ENCODE results near the gene IQSEC1.

Gene IQSEC1

DNA sequence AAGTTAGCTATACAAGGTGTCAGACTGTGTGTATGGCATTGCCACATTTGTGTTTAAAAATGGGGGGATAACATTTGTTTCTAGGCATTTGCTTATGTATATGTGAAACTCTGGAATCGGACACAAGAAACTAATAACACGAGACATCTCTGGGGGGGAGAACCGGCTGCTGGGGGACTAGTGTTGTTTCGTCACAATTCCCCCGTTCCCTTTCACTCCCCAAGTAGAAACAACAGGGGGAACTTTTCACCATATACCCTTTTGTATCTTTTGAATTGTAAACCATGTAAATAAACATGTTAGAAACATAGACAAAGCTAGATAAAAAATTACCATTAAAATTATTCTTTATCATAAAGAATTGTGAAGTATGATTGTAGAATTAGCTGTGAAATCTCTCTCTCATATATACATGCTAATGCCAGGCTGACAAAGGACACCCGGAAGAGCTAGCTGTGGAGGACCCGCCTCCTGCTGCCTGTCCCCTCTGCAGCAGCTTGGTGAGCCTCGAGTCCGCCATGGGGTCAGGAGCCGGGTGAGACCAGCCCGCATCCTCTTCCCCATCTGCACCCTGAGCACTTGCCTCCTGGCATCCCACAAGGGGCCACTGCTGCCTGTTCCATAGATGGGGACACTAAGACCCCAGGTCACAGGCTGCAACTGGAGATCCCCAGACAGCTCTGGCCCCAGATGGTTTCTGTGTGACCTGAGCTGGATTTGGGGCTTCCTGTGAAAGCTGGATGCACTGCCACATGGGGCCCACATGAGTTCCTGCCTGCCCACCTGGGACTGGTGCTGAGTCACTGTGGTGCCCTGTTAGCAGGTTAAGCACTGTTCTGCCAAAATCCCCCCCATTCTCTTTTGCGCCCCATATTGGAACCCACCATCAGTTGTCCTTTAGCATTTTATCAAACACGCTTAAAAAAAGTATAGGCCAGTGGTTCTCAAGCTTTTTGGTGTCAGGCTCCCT, 91.6 kb downstream of the IQSEC1 start:
- no peak for DNase-seq

DNA sequence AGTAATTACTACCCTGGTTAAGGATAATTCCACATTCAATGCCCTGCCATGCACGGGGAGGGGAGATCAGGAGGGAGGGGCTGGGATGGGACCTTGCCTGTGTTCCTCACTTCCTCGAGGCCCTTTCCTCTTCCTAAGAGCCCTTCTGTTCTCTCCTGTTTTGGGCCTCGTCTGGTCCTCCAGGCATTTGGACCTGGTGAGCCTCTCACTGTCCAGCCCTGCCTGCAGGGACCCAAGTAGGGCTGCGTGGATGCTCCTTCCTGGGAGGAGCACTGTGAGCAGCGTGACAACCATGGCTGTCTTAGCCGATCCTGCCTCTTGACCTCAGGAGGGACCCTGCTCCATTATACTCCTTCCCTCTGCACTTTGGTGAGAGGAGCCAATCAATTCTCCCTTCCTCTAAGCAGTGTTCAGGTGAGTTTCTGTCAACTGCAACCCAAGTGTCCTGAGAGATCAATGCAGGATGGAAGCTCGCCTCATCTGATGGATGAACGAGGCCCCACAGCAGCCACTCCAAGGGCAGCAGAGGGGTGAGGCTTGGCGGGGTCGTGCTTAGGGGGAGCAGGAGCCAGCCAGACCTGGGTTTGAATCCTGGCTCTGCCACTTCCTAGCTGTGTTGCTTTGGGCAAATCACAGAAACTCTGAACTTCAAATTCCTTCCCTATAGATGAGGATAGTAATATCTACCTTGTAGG, 92.5 kb downstream of the IQSEC1 start:
- no peak for DNase-seq

DNA sequence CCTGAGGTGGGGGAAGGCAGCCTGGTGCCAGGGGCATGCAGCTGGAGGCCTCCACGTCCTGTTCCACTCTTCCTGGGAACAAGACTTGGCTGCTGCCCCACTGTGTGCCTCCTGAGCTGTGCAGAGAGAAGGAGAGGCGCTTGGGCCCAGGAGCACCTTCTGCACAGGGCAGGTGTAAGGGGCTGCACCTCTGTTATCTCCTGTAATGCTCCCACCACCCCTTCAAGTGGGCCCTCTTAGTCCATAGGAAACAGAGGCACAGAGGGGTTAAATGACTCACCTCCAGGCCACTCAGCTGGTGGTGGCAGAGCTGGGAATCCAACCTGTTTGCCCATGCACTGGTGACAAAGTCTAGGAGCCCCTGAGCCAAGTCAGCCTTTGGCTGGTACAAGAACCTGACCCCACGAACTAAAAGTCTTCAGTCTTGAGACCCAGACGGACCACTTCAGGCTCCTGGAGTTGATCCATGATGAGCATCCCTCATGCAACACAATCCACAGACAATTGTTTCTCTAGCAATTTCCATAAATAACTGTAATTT, 93.2 kb downstream of the IQSEC1 start:
- no peak for DNase-seq

DNA sequence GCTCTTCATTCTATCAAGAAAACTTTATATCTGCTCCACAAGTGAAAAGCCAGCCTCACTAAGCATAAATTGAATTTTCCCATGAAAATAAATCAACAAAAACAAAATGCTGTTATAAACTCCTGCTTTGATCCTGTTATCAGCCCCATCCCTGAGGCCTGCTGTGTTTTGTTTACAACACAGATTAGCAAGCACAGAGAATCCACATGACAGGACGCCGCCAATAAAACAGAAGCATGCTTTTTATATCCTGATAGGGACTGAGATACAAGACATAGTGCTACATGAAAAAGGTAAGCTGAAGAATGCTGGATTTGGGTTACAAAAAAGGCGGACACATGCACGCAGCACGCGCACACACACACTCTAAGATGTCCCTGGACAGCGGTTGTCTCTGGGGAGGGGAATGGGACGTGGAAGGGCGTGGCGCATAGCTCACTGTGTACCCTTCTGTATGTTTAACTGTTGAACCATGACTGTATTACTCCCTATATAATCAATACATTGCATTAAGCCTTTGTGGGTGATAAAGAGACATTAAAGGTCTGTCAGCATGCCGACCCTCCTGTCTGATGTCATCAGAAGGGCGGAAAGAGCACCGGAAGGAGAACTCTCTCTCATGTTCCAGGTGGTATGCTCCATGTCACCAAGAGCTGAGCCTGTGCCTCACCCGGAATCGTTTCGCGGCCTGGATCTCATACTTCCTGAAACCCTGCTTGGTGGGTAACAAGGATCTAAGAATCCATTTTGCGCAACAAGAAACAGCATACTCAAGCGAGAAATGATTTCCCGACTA, 93.9 kb downstream of the IQSEC1 start:
- DNase-seq = no peak

DNA sequence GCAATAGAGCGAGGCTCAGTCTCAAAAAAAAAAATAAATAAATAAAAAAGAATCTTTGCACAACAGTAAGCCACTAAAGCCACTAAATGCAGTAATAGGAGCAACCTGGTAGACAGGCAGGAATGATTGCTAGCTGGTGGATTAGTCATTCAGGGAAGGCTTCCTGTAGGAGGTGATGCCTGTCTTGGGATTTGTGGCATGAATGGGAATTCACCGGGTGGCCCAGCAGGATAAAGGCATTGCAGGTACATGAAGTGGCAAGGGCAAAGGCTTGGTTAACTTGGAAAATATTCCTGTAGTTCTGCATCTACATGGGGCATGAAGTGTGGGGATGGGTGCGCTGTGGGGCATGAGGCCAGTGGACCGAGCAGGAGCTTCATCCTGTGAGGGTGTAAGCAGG, 94.5 kb downstream of the IQSEC1 start:
- no peak for DNase-seq

DNA sequence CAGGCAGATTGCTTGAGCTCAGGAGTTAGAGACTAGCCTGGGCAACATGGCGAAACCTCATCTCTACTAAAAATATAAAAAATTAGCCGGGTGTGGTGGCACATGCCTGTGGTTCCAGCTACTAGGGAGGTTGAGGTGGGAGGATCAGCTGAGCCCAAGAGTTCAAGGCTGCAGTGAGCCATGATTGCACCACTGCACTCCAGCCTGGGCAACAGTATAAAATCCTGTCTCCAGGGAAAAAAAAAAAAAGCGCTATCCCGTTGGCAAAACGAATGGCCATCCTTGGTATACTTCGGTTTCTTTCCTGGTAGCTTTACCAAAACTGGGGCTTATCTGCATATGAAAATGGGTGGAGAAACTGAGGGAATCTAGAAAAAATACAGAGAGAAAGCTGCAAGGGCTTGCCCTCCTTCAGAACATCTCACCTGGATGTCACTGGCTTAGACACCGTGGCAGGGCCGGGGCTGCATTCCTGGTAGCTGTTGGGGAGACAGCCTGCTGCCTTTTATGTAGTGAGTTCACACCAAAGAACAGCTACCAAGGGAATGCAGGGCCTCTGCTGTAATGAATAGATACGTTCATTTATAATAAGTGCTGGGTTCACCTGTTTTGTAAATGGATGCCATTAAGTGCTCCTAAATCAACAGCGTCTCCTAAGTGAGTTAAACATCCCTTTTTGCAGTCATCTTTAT, 96.0 kb downstream of the IQSEC1 start:
- DNase-seq = no peak

DNA sequence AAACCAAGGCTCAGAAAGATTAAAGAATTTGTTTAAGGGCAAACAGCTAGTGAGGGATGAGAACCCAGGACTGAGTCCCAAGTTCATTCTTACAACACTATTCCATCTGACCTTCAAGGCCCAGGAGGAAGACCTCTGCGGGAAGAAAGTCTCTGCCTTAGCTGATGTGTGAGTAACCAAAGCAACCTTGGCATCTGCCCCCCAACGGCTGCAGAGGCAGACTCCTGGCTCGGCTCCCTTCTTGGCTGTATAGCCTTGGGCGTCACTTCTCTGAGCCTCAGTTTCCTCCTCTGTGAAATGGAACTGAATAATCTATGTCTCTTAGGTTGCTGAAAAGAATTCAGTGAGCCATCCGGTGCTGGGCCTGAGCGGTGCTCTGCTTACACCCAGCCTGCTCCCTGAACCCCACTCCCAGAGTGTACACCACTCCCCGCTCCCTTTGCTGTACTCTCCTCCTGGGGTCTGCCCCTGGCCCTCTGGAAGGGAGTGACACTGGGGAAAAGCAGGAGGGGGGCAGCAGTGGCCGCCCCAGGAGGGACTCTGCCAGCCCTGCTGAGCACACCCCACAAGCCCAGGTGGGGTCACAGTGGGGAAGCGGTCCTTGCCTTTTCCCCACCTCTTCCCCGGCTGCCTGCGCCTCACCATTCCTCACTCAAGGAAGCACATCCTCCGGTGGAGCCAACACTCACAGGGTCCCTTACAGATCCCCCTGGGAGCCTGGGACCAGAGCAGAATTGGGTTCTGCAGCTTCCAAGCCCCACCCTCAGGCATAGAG, 97.3 kb downstream of the IQSEC1 start:
- DNase-seq = no peak

DNA sequence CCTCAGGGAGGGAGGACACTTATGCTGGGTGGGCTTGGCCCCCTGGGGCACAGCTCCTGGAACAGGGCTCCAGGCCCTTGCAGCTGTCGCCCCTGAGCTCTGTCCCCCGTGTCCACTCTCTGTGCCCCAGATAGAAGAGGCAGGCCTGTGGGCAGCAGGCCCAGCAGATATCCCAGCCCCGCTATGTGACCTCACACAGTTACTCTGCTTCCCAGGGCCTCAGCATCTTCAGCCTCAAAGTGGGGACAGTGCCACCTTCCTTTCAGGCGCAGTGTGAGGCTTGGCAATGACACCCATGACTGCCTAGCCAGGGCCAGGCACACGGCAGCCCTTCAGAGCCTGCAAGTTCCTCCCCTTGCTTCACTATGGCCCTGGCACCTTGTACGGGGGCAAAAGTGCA, 98.4 kb downstream of the IQSEC1 start:
- DNase-seq = no peak

DNA sequence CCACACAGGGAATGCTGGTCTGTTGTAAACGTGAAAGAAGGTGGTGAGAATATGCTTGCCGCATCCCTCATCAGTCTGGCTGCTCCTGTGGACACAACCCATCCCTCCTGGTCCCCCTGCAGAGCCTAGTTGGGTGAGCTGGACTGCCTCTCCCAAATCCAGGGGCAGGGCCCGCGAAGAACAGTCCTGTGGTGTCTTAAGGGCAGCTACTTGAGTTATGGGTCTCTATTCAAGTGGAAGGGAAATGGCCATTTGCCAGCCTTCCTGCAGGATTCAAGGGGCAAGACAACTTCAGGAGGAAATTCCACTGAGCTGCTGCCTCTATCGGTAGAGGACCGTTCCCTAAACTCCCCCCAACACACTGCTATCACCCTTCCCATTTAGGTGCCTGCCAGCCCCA, 98.9 kb downstream of the IQSEC1 start:
- DNase-seq = no peak

DNA sequence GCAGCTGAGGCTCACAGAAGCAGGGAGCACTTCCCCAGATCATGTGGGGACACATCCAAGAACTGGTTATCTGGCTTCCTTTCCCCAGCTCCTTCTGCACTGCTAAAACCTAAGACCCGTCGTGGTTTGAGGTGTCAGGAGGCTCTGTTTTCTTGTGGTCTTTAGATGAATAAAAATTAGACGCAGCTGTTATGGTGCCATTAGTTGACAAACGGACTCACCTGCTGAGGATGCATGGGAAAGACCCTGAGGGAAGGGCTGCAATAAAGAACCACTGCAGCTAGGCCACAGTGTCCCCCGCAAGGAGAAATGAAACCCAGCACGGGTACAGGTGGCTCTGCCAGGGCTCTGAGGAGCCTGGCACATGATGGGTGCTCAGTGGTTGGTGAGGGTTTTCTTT, 99.4 kb downstream of the IQSEC1 start:
- DNase-seq = no peak

DNA sequence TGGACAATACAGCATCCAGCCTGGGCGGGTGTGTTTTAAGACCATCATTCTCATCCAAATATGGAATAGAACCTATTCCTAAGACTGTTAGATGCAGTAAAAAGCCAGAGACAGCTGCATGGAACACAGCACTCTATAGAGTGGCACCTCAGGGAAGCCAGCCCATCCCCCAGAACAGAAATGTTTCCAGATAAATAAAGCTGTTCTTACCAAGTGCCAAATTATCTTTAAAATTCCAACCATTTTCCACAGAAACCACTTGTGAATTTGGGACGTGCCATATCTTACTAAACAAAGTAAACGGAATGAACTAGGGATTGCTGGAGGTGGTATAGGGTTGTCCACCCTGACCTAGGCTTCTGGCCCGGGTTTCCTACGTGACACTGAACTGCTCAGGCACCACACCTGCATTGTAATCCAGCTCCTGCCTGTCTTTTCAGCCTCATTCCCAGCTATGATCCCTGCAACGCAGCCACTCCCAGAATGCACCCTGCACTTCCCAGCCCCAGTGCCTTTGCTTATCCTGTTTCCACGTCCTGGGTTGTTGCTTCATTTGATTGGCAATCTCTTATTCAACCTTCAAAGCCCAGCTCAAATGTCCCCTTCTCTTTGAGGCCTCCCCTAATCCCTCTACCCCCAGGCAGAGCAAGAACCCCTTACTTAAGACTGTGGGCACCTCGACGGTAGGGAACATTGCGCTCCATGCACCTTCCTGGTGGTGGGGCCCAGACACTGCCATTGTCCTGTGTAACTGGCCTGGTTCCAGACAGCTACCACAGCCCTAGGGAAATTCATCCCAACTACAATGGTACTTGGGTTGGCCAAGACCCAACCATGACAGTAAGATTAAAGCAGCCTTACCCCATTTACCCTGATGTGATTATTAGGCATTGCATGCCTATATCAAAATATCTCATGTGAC, 100.2 kb downstream of the IQSEC1 start:
- no peak for DNase-seq

DNA sequence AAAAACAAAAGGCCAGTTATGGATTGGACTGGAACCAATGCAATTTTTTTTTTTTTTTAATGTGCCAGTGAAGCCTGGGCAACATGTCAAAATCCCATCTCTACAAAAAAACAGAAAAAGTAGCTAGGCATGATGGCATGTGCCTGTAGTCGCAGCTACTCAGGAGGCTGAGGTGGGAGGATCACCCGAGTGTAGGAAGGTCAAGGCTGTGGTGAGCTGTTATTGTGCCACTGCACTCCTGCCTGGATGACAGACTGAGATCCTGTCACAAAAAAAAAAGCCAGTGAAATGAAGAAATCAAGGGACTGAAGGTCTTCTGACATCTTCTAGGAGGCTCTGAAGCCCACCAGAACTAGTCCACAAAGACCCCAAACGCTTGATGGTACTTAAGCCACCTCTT, 101.2 kb downstream of the IQSEC1 start:
- no peak for DNase-seq

DNA sequence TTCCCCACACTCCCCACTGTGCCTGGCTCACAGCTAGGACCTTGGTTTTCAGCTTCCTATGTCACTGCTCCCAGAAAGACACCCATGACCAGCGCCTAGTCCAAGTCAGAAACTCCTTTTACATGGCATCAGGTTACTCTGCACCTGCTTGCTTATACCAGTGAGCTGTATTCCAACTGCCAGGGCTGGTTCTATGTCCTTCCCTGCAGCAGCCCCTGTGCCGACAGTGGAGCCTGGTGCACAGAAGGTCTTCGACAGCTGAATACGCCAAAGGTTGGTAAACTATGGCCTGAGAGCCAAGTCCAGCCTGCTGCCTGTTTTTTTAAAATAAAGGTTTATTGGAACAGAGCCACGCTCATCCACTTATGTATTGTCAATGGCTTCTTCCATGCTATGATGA, 102.5 kb downstream of the IQSEC1 start:
- DNase-seq = no peak

DNA sequence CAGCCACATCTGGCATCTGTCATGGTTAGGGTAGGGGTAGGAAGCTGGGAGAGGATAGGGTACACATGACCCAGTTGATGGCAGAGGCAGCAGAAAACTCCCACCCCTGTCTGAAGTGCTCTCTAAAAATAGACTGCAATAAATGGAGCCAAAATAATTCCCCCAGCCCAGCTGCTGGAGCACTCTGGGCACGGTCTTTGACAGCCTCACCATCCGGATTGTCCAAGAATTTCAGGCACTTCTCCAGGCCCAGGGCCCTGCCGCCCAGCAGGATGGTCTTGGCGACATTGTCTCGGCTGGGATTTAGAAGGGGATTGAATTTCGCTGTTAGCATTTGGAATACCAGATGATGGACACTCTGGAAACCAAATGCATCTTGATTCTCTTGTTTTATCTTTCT, 103.7 kb downstream of the IQSEC1 start:
- peak; percentile 78 for DNase-seq

DNA sequence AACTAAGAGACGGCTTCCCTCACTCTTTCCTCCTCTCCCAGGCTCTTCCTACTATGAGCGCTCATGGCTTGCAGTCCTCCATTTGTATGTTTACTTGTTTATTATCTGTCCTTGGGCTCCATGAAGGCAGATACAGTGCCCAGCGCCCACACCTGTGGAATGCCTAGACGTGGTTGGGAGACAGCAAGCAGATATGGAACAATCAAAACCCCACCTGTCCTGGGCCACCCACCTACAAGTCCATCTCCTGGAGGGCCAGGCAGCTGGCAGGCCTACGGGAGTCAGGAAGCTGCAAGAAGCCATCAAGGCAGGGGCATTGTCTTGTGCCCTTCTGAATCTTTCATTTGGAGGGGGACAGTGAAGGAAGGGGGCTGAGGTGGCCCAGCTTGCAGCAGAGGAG, 104.7 kb downstream of the IQSEC1 start:
- DNase-seq = no peak

DNA sequence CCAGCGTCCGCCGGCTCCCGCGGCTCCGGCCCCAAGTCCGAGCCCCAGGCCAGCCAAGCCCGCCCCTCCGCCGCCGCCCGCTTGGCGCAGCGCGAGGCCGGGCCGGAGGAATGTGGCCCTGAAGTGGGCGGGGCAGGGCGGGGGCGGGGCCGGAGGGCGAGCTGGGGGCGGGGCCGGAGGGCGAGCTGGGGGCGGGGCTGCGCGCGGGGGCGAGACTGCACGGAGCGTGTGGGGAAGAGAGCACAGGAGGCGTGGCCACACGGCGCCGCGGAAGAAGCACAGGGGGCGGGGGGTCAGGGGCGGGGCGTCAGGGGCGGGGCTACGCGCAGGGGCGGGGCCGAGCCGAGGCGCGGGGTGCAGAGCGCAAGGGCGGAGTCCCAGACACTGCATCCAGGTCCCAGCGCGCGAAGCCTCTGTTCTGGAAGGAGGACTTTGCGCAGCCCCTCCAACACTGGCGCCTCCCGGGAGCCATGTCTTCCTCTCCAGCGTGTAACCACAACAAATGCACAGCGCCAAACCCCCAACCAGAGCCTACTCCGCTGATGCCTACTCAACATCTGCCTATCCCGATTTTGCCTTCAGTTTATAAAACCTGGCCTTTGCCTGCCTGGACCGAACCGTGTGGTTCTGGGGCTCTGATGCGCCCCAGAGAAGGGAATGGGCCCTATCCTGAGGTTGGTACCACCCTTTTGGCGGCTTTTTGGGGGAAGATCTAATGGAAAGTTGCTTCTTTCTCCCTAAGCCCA, 105.5 kb downstream of the IQSEC1 start:
- peak; percentile 98 for DNase-seq

DNA sequence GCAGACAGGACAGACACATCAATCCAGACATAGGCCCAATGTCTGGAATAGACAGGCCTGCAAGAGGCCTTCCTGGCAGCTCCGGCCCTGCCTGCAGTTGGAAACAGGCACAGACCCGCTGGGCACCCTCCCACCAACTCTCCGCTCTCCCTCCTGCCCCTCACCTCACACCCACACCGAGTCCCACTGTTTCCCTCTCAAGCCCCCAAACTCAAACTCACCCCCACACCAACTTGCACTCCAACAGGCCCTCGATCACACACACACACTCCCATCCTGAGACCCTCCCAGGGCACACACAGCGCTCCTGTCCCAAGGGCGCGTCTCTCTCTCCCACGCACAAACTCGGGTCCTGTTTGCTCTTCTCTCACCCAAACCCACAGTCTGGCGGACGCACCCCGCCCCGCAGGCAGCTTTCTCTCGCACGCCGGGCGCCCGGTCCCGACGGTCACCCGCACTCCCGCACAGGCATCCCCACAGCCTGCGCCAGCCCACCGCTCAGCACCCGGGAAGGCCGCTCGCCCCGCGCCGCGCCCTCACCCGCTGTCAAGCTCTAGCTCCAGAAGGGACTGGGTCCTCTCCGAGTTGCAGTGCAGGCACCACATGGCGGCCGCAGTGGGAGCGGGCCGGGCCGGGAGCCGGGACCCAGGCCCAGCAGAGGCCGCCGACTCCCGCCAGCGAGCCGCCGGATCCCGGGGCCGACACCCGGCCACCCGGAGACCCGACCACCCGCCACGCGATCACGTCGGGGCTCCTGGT, 106.2 kb downstream of the IQSEC1 start:
- DNase-seq = peak; percentile 66

DNA sequence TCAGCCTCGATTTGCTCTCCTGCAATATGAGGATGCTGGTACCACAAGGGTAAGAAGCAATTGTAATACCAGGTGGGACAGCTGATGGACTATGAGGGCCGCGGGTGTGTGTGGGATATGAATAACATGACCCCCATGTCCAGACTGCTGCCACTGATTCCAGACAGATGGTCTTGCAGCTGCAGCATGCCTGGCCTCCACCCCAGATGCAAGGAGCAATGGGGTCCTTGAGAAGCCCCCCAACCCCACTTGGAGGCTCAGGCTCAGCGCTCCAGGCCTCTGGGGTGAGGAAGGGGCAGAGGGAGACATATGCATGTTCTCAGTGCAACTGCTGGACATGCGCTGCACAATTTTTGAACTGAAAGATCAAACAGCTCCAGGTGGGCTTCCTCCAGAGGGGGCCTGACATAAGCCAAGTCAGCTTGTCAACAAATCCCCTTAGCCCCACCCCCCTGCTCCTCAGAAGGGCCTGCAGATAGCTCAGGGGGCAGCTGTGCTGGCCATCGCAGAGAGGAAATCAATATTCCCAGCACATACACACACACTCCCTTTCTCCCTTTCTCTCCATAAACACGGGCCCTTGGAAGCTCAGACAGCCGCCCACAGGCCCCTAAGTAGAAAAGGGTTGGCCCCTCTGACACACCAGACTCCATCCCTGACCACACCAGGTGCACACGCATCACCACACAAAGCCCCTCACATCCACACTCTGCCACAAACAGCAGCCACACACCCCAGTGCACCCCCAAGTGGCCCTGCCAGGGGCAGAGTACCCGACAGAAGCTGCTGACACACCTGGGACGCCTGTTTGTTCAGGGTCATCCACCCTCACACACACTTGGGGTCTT, 107.0 kb downstream of the IQSEC1 start:
- DNase-seq = no peak

Measured in right forelimb (tissue), 1 donor.